CD4-positive, alpha-beta T cell (primary cell): ENCODE data around the gene NNMT. TPM values are rescaled to one million over a fixed set of nuclear protein-coding genes. Genes with fewer than 3 reads are reported as not detected.

Source experiments
- ATAC-seq: fragments of 200-7000 bp; cut with Tn5 transposase; one replicate; pipeline ENCODE4 v1.10.0; 2022; ENCODE audit warnings: mild to moderate bottlenecking; ENCODE audit not compliant: poor library complexity
- CTCF ChIA-PET: fragments of 350-600 bp; sonication (Branson Sonifier 250); formaldehyde crosslinking; loops from one replicate; lab custom pipeline; 2021; ENCODE audit warnings: antibody characterized with exemption, inconsistent platforms; lab: Charles Lee
- POLR2A ChIA-PET: fragments of 350-600 bp; sonication (Branson Sonifier 250); formaldehyde crosslinking; loops from one replicate; lab custom pipeline; 2021; ENCODE audit warnings: antibody characterized with exemption, inconsistent platforms; lab: Charles Lee
- DNase-seq, 14 experiments: peaks; one replicate each; pipeline ENCODE4 v3.0.0-alpha.2; 2013 to 2020; ENCODE audit warnings: mixed read lengths in 2 of 14
- H3K27ac ChIP-seq, 2 donors: one replicate each; pipeline versions ENCODE4 v1.5.1 to v1.7.0; 2013; ENCODE audit warnings: low read length in 2 of 2, low read depth in 1 of 2, mild to moderate bottlenecking in 1 of 2
- H3K27me3 ChIP-seq, 2 experiments: 1 replicate in 1 of 2; 2 replicates in 1 of 2; pipeline versions ENCODE4 v1.6.1 to v1.7.0; 2013; ENCODE audit warnings: low read length in 2 of 2, control low read depth in 1 of 2, mild to moderate bottlenecking in 1 of 2, moderate library complexity in 1 of 2; ENCODE audit not compliant: insufficient read depth in 2 of 2, control insufficient read depth in 1 of 2
- H3K36me3 ChIP-seq: one replicate; pipeline ENCODE4 v1.6.1; 2013; ENCODE audit warnings: low read length, control low read depth; ENCODE audit not compliant: insufficient read depth
- H3K4me1 ChIP-seq: one replicate; pipeline ENCODE4 v1.6.1; 2013; ENCODE audit warnings: low read length, control low read depth; ENCODE audit not compliant: insufficient read depth
- H3K4me3 ChIP-seq: one replicate; pipeline ENCODE4 v1.5.1; 2013; ENCODE audit warnings: mild to moderate bottlenecking, low read length, moderate library complexity
- H3K9me3 ChIP-seq, 2 experiments: 1 replicate in 1 of 2; 2 replicates in 1 of 2; pipeline versions ENCODE4 v1.6.1 to v1.7.0; 2013; ENCODE audit warnings: low read length in 2 of 2, mild to moderate bottlenecking in 2 of 2, control low read depth in 1 of 2, moderate library complexity in 1 of 2; ENCODE audit not compliant: control insufficient read depth in 1 of 2, insufficient read depth in 1 of 2
- H3K27ac Mint-ChIP-seq: one replicate; pipeline ENCODE4 v1.8.0; 2020; ENCODE audit warnings: mixed read lengths
- H3K27me3 Mint-ChIP-seq: one replicate; pipeline ENCODE4 v1.8.0; 2021; ENCODE audit warnings: mixed read lengths
- H3K36me3 Mint-ChIP-seq: one replicate; pipeline ENCODE4 v1.8.0; 2021; ENCODE audit warnings: low read depth, mixed read lengths
- H3K4me1 Mint-ChIP-seq: one replicate; pipeline ENCODE4 v1.8.0; 2021; ENCODE audit warnings: low read depth, mixed read lengths
- H3K4me3 Mint-ChIP-seq: one replicate; pipeline ENCODE4 v1.8.0; 2020; ENCODE audit warnings: mild to moderate bottlenecking, mixed read lengths
- H3K9me3 Mint-ChIP-seq: one replicate; pipeline ENCODE4 v1.8.0; 2020; ENCODE audit warnings: mixed read lengths
- CTCF ChIP-seq: fragments of 200-600 bp; IDR thresholded peaks from one replicate; pipeline ENCODE4 v1.8.0; 2022; ENCODE audit warnings: antibody characterized with exemption, mild to moderate bottlenecking
- intact Hi-C, 2 experiments: fragments of 100-400 bp; cut with DNase I in 1 of 2; cut with micrococcal nuclease in 1 of 2; formaldehyde crosslinking; loops; one replicate each; pipeline versions ENCODE4 v1.15.1 to v1.9.0; 2023 to 2025; cut with DNase I, micrococcal nuclease
- total RNA-seq, 174 experiments: library from RNA in 2 of 174; stranded (reverse) in 2 of 174; gene quantifications; one replicate each; pipeline ENCODE4 v1.2.3 and lab custom pipeline; 2021 to 2026

NNMT gene
- total RNA-seq, 2 experiments from 2014 or later: not detected

- Histone ChIP-seq H3K9me3 (peaks cover 0 to 3% of the 10 kb centered on the region in 2 experiments), H3K36me3 (no peaks in the 10 kb centered on the region), H3K27me3 (peaks cover 20 to 41% of the 10 kb centered on the region in 2 experiments), H3K27ac (no peak overlapping the region), H3K4me3 (no peak overlapping the region), H3K4me1 (no peaks in the 10 kb centered on the region)
- intact Hi-C loops: no loop called here
- ChIA-PET CTCF (no interaction called here), POLR2A (no interaction called here)
- Mint-ChIP-seq H3K36me3 (no peaks in the 10 kb centered on the region), H3K27ac (no peak overlapping the region), H3K27me3 (peaks cover 68% of the 10 kb centered on the region), H3K9me3 (no peaks in the 10 kb centered on the region), H3K4me3 (no peak overlapping the region), H3K4me1 (no peaks in the 10 kb centered on the region)
- no peak for TF ChIP-seq CTCF
- no peak for ATAC-seq
- DNase-seq: no peak
Measured at GRCh38 chr11:114271316-114271715, 24.9 kb upstream of the NNMT start.

GRCh38 chr11:114272311-114272710 lies 23.9 kb upstream of the NNMT start:
- CTCF ChIA-PET: no interaction called here
- intact Hi-C loops: no loop called here
- Histone ChIP-seq H3K9me3 (peaks cover 0 to 3% of the 10 kb centered on the region in 2 experiments), H3K4me1 (no peaks in the 10 kb centered on the region), H3K36me3 (no peaks in the 10 kb centered on the region), H3K27ac (no peak overlapping the region), H3K4me3 (no peak overlapping the region), H3K27me3 (peaks cover 24 to 41% of the 10 kb centered on the region in 2 experiments)
- peaks cover 71% of the 10 kb centered on the region for H3K27me3 Mint-ChIP-seq
- H3K4me3 Mint-ChIP-seq: no peak overlapping the region
- H3K4me1 Mint-ChIP-seq: no peaks in the 10 kb centered on the region
- no peaks in the 10 kb centered on the region for H3K9me3 Mint-ChIP-seq
- DNase-seq: no peak
- no peak for TF ChIP-seq CTCF
- POLR2A ChIA-PET: no interaction called here
- H3K27ac Mint-ChIP-seq: no peak overlapping the region
- H3K36me3 Mint-ChIP-seq: no peaks in the 10 kb centered on the region
- ATAC-seq: no peak

GRCh38 chr11:114273071-114273470 lies 23.1 kb upstream of the NNMT start:
- H3K27ac Mint-ChIP-seq: no peak overlapping the region
- H3K4me1 Mint-ChIP-seq: no peaks in the 10 kb centered on the region
- ChIA-PET CTCF (no interaction called here), POLR2A (no interaction called here)
- H3K9me3 ChIP-seq: peaks cover 0 to 3% of the 10 kb centered on the region in 2 experiments
- no peak overlapping the region for H3K27ac ChIP-seq
- H3K4me3 ChIP-seq: no peak overlapping the region
- no peaks in the 10 kb centered on the region for H3K36me3 ChIP-seq
- peaks cover 70% of the 10 kb centered on the region for H3K27me3 Mint-ChIP-seq
- intact Hi-C loops: no loop called here
- H3K27me3 ChIP-seq: peaks cover 26 to 41% of the 10 kb centered on the region in 2 experiments
- no peaks in the 10 kb centered on the region for H3K36me3 Mint-ChIP-seq
- no peak for TF ChIP-seq CTCF
- no peaks in the 10 kb centered on the region for H3K4me1 ChIP-seq
- no peak overlapping the region for H3K4me3 Mint-ChIP-seq
- ATAC-seq (no peak), DNase-seq (no peak)
- H3K9me3 Mint-ChIP-seq: no peaks in the 10 kb centered on the region
